ENCODE measurements around the gene ZBTB8A.
"Not testable (repeated sequence)": the region's sequence is repeated elsewhere in the genome, so short reads cannot be mapped to it uniquely, and the experiment has no call there.

ZBTB8A gene

DNA sequence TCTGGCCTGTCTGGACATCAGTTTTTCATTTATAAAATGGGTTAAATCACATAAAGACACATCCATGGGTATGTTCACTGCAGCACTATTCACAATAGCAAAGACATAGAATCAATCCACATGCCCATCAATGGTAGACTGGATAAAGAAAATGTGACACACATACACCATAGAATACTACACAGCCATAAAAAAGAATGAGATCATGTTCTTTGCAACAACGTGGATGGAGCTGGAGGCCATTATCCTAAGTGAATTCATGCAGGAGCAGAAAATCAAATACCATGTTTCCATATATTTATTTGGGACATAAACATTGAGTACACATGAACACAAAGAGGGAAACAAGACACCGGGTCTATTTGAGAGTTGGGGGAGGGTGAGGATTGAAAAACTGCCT, 83.0 kb downstream of the ZBTB8A start:
- DNase-seq (ENCODE audit: low spot score), result no peak

DNA sequence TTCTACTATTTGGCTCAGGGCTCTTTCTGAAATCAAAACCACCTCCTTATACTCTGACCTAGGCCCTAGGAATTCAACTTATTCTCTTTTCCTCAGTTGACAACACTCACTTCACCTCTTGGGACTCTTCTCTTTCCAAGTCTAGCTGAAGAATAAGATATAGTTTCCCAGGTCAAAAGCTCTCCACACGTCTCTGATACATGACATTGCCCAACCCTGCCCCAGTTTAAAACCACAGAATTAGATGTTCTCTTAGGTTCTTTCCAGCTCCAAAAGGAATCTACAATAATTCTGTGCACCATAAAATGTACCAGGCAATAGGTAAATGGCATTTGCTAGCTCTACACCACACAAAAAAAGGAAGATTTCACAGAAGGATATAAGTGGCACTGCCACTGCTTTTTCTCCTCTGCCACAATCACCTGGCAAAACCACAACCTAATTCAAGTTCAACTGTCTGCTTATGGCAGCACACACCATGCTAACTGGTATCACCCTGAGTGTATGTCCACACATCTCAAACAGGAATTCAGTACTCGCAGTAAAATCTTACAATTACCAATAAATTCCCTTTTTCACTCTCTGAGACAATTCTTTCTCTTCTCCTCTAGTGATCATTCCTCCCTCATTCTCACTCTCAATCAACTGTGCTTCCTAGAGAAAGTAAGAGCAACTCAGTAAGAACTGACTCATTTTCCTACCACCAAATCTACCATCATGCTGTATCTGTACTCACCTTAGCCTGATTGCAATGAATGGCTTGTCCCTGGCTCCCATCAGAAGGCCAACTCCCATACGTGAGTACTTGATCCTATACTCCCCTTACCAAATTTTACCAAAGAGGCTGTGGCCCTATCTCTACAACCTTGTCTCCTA, 83.8 kb downstream of the ZBTB8A start:
- DNase-seq (ENCODE audit: low spot score), result no peak

DNA sequence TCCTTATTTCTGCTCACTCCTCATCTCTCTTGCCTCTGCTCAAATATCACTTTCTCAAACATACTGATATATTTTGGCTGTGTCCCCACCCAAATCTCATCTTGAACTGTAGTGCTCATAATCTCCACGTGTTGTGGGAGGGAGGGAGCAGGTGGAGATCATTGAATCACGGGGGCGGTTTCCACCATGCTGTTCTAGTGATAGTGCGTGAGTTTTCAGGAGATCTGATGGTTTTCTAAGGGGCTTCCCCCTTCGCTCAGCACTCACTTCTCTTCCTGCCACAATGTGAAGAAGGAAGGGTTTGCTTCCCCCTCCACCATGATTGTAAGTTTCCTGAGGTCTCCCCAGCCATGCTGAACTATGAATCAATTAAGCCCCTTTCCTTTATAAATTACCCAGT, 84.5 kb downstream of the ZBTB8A start:
- no peak for DNase-seq (ENCODE audit: low spot score)

DNA sequence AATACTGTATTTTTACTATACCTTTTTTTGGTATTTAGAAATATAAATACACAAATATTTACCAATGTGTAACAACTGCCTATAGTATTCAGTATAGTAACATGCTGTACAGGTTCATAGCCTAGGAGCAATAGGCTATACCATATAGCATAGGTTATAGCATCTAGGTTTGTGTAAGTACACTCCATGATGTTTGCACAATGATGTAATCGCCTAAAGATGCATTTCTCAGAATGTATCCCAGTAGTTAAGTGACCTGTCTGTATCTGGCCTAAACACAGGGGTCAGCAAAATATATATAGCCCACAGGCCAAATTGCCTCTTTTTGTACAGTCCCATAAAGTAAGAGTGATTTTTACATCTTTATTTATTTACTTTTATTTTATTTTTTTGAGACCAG, 86.9 kb downstream of the ZBTB8A start:
- no peak for DNase-seq (ENCODE audit: low spot score)

DNA sequence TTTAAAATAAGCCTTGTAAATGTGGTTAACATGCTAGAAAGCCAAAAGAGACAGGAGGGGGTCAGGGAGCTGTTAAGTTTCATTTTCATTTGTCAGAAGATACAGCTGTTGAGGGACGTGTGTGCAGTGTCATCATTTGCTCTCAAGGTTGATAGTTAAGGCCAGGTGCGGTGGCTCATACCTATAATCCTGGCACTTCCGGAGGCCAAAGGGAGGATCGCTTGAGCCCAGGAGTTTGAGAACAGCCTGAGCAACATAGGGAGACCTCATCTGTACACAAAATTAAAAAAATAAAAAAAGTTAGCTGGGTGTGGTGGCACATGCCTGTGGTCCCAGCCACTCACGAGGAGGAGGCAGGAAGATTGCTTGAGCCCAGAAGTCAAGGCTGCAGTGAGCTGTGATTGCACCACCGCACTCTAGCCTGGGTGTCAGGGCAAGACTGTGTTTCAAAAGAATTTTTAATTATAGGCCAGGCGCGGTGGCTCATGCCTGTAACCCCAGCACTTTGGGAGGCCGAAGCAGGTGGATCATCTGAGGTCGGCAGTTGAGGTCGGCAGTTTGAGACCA, 88.5 kb downstream of the ZBTB8A start:
- no peak for DNase-seq (ENCODE audit: low spot score)

DNA sequence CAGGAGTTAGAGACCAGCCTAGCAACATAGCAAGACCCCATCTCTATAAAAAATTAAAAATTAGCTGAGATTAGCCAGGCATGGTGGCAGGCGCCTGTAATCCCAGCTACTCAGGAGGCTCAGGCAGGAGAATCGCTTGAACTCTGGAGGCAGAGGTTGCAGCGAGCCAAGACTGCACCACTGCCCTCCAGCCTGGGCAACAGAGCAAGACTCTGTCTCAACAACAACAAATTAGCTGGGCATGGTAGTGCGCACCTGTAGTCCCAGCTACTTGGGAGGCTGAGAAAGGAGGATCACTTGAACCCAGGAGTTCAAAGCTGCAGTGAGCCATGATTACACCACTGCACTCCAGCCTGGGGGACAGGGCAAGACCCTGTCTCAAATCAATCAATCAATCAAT, 90.9 kb downstream of the ZBTB8A start:
- not testable (repeated sequence) for DNase-seq (ENCODE audit: low spot score)

DNA sequence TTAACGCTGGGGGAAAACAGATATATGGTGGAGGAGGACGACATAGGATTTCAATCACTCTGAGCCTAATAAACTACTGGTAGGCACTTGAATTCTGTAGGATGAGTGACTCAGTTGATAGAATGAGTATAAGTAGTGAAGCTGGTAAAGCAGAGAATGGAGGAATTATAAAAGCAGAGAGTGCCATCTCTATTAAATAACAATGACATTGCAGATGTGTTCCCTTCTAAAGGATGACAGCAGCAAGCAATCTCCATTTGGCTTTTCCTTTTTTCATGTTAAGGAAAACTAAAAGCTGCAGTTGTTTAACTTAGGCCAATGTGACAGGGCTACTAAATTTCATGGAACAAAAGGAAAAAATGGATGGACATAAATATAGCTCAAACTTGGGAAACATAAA, 93.6 kb downstream of the ZBTB8A start:
- no peak for DNase-seq (ENCODE audit: low spot score)

DNA sequence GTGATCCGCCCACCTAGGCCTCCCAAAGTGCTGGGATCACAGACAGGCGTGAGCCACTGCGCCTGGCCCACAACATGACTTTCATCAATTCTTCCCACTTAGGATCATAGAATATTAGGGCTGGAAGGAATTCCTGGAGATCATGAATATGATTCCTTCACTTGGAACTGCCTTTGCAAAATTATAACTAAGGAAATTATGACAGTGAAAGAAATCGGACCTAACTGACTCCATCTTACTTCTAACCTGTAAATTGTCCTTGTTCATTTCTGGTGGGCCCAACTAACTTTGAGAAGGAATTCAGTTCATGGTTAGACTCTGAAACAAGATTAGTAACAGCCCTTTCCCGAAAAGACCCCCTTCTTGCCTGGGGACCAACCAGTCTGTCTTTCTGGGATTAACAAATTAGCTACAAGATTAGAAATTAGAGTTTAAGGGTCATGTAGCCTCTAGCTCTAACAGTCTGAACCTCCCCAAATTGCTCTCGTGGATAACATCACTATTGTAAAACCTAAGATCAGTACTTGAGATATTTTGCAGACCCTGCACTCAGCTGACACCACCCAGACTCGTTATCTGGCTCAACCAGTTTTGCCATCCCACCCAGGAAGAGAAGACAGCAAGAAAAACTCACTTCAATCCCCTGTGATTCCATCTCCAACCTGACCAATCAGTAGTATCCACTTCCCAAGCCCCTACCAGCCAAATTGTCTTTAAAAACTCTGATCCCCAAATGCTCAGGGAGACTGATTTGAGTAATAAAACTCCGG, 96.5 kb downstream of the ZBTB8A start:
- DNase-seq (ENCODE audit: low spot score), result no peak

DNA sequence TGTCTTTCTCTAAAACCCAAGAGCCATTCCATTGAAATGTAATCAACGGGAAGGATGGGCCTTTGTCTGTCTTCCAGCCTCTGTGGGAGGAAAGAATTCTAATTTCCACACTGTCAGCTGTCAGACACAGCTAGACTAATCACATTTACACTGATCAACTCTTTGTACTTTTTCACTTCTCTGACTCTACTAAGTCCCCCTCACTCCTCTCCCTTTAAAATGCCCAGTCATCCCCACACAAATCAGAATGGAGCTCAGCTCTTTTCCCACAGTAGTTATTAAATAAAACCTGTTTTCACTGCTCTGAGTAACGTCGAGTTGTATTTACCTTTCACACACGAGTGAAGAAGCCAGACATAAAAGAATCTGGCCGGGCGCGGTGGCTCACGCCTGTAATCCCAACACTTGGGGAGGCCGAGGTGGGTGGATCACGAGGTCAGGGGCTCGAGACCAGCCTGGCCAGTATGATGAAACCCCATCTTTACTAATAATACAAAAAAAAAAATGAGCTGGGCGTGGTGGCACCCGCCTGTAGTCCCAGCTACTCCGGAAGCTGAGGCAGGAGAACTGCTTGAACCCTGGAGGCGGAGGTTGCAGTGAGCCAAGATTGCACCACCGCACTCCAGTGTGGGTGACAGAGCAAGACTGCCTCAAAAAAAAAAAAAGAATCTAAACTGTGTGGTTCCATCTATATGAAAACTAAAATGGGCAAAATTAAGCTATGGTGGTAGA, 97.9 kb downstream of the ZBTB8A start:
- DNase-seq (ENCODE audit: low spot score), result no peak

DNA sequence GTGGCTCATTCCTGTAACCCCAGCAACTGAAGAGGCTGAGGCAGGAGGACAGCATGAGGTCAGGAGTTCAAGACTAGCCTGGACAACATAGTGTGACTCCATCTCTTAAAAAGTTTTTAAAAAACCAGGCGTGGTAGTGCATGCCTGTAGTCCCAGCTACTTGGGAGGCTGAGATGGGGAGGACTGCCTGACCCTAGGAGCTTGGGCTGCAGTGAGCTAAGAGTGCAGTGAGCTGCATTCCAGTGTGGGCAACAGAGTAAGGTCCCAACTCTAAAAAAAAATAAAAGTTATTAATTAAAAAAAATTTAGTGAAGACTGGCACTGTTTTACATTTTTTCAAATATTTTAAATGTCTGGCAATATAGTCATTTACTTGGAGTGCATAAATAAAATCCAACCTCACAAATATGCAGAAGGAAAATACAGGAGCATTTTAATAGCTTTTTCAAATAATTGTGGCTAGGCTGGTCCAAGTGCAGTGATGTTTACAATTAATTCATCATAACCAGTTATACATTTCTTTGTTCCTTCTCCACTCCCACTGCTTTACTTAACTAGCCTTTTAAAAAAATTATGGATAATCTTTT, 100.4 kb downstream of the ZBTB8A start:
- no peak for DNase-seq (ENCODE audit: low spot score)

DNA sequence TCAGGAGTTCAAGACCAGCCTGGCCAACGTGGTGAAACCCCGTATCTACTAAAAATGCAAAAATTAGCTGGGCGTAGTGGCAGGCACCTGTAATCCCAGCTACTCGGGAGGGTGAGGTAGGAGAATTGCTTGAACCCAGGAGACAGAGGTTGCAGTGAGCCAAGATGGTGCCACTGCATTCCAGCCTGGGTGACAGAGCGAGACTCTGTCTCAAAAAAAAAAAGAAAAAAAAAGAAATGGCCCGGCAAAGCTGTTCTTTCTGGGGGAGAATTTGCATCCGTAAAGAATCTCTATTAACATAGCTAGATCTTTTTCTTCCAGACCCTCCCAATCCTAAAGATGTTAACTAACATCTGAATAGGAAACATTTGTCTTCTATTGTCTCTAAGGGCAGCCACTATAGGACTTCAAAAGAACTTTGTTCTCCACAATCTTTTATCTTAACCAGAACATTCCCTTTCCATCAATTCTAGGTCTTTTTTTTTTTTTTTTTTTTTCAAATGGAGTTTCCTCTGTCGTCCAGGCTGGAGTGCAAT, 103.1 kb downstream of the ZBTB8A start:
- DNase-seq (ENCODE audit: low spot score), result not testable (repeated sequence)

DNA sequence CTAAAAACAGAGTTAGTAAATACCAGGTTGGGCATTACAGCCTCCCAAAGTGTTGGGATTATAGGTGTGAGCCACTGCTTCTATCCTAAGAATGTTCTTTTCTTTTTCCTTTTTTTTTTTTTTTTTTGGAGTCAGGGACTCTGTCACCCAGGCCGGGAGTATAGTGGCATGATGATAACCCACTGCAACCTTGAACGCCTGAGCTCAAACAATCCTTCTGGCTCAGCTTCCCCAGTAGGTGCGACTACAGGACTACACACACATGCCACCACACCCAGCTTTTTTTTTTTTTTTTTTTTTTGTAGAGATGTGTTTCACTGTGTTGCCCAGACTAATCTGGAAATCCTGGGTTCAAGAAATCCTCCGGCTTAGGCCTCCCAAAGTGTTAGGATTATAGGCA, 105.2 kb downstream of the ZBTB8A start:
- DNase-seq (ENCODE audit: low spot score), result no peak

DNA sequence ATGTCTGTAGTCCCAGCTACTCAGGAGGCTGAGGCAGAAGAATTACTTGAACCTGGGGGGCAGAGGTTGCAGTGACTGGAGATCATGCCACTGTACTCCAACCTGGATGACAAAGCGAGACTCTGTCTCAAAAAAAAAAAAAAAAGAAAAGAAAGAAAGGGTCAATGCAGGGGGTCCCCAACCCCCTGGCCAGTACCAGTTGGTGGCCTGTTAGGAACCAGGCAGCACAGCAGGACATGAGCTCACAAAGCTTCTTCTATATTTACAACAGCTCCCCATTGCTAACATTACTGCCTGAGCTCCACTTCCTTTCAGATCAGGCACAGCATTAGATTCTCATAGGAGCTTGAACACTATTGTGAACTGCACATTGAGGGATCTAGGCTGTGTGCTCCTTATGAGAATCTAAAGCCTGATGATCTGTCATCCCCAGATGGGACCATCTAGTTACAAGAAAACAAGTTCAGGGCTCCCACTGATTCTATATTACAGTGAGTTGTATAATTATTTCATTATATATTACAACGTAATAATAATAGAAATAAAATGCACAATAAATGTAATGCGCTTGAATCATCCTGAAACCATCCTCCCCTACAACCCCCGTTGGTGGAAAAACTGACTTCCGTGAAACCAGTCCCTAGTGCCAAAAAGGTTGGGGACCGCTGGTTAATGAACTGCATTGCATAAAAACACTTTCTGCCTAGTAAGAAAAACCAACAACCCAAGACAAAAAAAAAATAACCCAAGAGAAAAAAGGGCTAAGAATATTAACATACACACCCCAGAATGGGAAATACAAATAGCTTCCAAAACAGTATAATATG, 108.3 kb downstream of the ZBTB8A start:
- DNase-seq (ENCODE audit: low spot score), result no peak

DNA sequence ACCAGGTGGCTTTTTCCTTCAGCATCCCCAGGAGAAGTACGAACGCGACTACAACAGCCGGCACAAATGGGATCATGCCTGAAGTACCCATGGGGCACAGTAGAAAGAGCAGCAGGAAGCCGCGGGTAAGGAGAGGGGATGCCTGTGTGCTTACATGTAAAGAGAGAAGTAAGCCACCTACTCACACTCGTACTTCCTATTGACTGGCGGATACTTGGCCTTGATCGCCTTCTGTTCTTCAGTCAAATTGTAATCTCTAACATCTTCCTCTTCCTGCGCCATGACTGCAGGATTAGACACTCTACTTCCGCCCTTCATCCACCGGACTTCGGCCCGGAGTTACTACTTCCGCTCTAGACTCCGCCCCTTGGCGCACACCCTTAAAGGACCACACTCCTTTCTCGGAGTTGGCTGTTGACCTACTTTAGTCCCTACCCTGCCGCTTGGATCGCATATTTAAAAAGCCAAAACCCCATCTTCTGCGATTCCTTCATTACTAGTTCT, 111.1 kb downstream of the ZBTB8A start, which contains the start of gene ZBTB8OS:
Gene ZBTB8OS, minus strand, starts transcription at position 303 of the 504 bp plus-strand sequence. Its CDS starts 21 bp downstream, at position 282.
- peak; percentile 91 for DNase-seq (ENCODE audit: low spot score)

DNA sequence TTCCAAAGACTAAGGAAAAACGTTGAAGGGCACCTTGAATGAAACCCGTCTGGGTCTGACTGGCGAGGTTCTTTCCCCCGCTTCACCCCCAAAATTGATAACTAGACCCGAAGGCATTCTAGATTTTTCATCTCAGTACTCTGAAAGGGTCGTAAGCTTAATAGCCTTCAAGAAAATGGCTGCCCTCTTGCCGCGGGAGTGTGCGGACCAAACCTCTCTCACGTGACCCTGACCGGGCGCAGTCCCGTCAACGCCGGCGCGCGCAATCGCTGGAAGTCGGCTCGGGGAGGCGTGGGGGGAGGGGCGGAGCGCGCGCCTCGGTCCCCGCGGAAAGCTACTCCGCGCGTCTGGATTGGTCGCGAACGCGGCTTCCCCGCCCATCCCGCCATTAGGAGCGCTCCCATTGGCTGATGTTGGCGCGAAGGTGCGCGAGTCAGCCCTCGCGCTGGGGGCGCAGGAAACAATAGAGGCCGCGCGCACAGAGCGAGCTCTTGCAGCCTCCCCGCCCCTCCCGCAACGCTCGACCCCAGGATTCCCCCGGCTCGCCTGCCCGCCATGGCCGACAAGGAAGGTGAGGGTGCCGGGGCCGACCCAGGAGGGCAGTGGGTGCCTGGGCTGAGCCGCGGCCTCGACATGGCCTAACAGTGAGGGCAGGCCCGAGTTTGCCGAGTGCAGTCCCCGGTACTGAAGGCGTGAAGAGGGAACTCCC, 111.7 kb downstream of the ZBTB8A start, which contains the start of gene RBBP4:
Gene RBBP4, plus strand, starts transcription at position 457 of the 709 bp plus-strand sequence. Its CDS starts 99 bp downstream, at position 556.
- peak; percentile 99 for DNase-seq (ENCODE audit: low spot score)

DNA sequence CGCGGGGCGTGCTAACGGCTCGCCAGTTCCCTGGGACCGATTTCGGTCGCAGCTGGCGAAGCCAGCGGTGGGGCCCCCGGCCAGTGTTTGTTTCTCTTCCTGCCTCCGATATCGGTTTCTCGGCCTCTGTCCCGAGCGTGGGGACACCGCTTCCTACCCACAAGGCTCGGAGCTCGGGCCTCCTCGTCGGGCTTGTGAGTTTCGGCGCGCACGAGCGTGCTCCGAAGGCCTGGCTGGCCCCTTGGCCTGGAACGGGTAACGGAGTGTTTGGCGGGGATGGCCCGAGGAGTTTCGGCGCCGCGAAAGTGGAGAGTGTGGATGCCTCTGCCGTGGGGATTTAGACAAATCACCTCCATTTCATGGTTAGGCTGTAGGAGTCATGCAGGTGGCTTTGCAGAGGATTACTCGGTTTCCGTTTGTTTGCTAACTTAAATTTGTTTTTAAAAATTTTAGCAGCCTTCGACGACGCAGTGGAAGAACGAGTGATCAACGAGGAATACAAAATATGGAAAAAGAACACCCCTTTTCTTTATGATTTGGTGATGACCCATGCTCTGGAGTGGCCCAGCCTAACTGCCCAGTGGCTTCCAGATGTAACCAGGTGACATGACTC, 112.3 kb downstream of the ZBTB8A start:
- DNase-seq (ENCODE audit: low spot score), result no peak

DNA sequence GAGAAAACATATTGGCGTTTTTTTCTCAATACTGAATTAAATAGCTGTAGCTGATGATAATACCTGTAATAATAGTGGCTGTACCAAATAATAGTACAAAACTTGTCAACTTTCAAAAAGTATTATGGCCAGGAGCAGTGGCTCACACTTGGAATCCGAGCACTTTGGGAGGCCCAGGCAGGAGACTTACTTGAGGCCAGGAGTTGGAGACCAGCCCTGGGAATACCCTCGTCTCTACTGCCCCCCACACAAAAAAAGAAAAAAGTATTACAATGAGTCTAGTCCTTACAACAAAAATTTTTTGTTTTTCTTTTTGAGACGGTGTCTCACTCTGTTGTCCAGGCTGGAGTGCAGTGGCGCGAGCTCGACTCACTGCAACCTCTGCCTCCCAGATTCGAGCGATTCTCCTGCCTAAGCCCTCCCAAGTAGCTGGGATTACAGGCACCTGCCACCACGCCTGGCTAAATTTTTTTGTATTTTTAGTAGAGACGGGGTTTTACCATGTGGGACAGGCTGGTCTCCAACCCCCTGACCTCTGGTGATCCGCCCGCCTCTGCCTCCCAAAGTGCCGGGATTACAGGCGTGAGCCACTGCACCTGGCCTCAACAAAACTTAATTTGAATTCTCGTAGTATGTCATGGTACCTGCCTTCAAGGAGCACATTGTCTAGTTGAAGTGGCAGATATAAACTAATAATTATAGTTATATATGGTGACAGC, 113.2 kb downstream of the ZBTB8A start:
- no peak for DNase-seq (ENCODE audit: low spot score)
